GM12878 (cell line): ENCODE measurements around the gene ZNF513. TPM values are rescaled to one million over a fixed set of nuclear protein-coding genes. Genes with fewer than 3 reads are reported as not detected.

Experiments used
- ATAC-seq: fragments of 200-7000 bp; cut with Tn5 transposase; 3 replicates; pipeline ENCODE4 v1.9.1; 2020; ENCODE audit warnings: mild to moderate bottlenecking, moderate library complexity
- BruUV-seq: library from RNA; stranded (reverse); fragments of 400-500 nt; replicated peaks from 2 replicates; lab custom pipeline; 2021; lab: Mats Ljungman, UMichigan
- CTCF ChIA-PET: fragments of 300-600 bp; sonication (Branson Sonifier 250); formaldehyde crosslinking; extraction: SDS; loops from one replicate; lab custom pipeline; 2021; ENCODE audit warnings: inconsistent platforms; lab: Yijun Ruan, JAX
- POLR2A ChIA-PET: fragments of 350-600 bp; formaldehyde crosslinking; extraction: SDS; loops from one replicate; lab custom pipeline; 2021; ENCODE audit warnings: inconsistent platforms; lab: Charles Lee
- RAD21 ChIA-PET: fragments of 300-600 bp; sonication (Branson Sonifier 250); formaldehyde crosslinking; loops from one replicate; lab custom pipeline; 2023; ENCODE audit warnings: antibody characterized with exemption; ENCODE audit not compliant: unreplicated experiment; lab: Charles Lee
- SMC1A ChIA-PET: fragments of 300-600 bp; sonication (Branson Sonifier 250); formaldehyde crosslinking; loops from one replicate; lab custom pipeline; 2023; ENCODE audit not compliant: unreplicated experiment, uncharacterized antibody; lab: Charles Lee
- DNase-seq: peaks from one replicate; pipeline ENCODE4 v3.0.0-alpha.2; 2011; ENCODE audit warnings: low read depth, low spot score
- FAIRE-seq: peaks from 3 replicates; lab custom pipeline; 2011; peaks lifted over from hg19 to GRCh38; lab: Jason Lieb, UNC
- H2AFZ ChIP-seq: 2 replicates; pipeline ENCODE4 v1.6.0; 2011; ENCODE audit warnings: low read depth, low read length, control low read depth; ENCODE audit not compliant: control insufficient read depth
- H3K27ac ChIP-seq: 2 replicates; pipeline ENCODE4 v1.5.1; 2011; ENCODE audit warnings: control low read depth; ENCODE audit not compliant: control insufficient read depth, insufficient read depth
- H3K27me3 ChIP-seq, 2 experiments: replicated peaks in 1 of 2; 2 replicates each; pipeline versions ENCODE4 v1.6.0 to v1.6.1; 2011; ENCODE audit warnings: low read length in 1 of 2; ENCODE audit not compliant: control insufficient read depth in 2 of 2, insufficient read depth in 2 of 2
- H3K36me3 ChIP-seq, 2 experiments: 2 replicates each; pipeline ENCODE4 v1.5.1; 2011; ENCODE audit warnings: low read length in 1 of 2; ENCODE audit not compliant: control insufficient read depth in 2 of 2, insufficient read depth in 2 of 2
- H3K4me1 ChIP-seq: 2 replicates; pipeline ENCODE4 v1.6.1; 2011; ENCODE audit warnings: mild to moderate bottlenecking, low read length, moderate library complexity, mixed read lengths; ENCODE audit not compliant: control insufficient read depth, insufficient read depth
- H3K4me2 ChIP-seq: 2 replicates; pipeline ENCODE4 v1.6.0; 2011; ENCODE audit warnings: control low read depth; ENCODE audit not compliant: control insufficient read depth, insufficient read depth
- H3K4me3 ChIP-seq: fragments of 200-600 bp; sonication (generic); 2 replicates; pipeline ENCODE4 v1.5.1; 2016
- H3K79me2 ChIP-seq: 2 replicates; pipeline ENCODE4 v1.6.0; 2011; ENCODE audit warnings: low read length; ENCODE audit not compliant: control insufficient read depth, insufficient read depth
- H3K9ac ChIP-seq: 2 replicates; pipeline ENCODE4 v1.8.0; 2011; ENCODE audit warnings: low read length, control low read depth, mixed read lengths; ENCODE audit not compliant: control insufficient read depth, insufficient read depth
- H3K9me3 ChIP-seq: replicated peaks from 3 replicates; pipeline ENCODE4 v1.5.1; 2011; ENCODE audit warnings: mild to moderate bottlenecking, low read length; ENCODE audit not compliant: control insufficient read depth, insufficient read depth
- H4K20me1 ChIP-seq: 2 replicates; pipeline ENCODE4 v1.6.0; 2011; ENCODE audit not compliant: control insufficient read depth, insufficient read depth
- BCL11A ChIP-seq: IDR thresholded peaks from 2 replicates; pipeline ENCODE4 v1.6.1; 2011; ENCODE audit warnings: low read depth, low read length
- BRCA1 ChIP-seq: IDR thresholded peaks from 2 replicates; pipeline ENCODE4 v1.6.1; 2011; ENCODE audit warnings: low read depth, low read length, improper control_type of control experiment
- CBFB ChIP-seq: IDR thresholded peaks from 2 replicates; pipeline ENCODE4 v1.6.1; 2016; ENCODE audit warnings: antibody characterized with exemption, low read depth
- DPF2 ChIP-seq: fragments of 450-650 bp; IDR thresholded peaks from 2 replicates; pipeline ENCODE4 v1.6.1; 2017; ENCODE audit warnings: mild to moderate bottlenecking
- IKZF1 ChIP-seq: fragments of 450-650 bp; conservative IDR thresholded peaks from 2 replicates; pipeline ENCODE4 v1.6.1; 2017; ENCODE audit warnings: antibody characterized with exemption, mild to moderate bottlenecking
- IKZF2 ChIP-seq, 2 experiments: fragments of 450-650 bp; IDR thresholded peaks; 2 replicates each; pipeline ENCODE4 v1.6.1; 2017; ENCODE audit warnings: mild to moderate bottlenecking in 2 of 2, moderate library complexity in 2 of 2
- JUND ChIP-seq: IDR thresholded peaks from 2 replicates; pipeline ENCODE4 v1.6.1; 2012; ENCODE audit warnings: low read depth, mild to moderate bottlenecking, low read length, improper control_type of control experiment, moderate library complexity
- NR2C1 ChIP-seq: fragments of 450-650 bp; IDR thresholded peaks from 2 replicates; pipeline ENCODE4 v1.6.1; 2017; ENCODE audit warnings: antibody characterized with exemption, mild to moderate bottlenecking, moderate library complexity
- RFX5 ChIP-seq: IDR thresholded peaks from 2 replicates; pipeline ENCODE4 v1.6.1; 2011; ENCODE audit warnings: low read depth, low read length, improper control_type of control experiment
- SP1 ChIP-seq: IDR thresholded peaks from one replicate; pipeline ENCODE4 v1.6.1; 2011; ENCODE audit warnings: low read depth, low read length
- SPI1 ChIP-seq: IDR thresholded peaks from 2 replicates; pipeline ENCODE4 v1.6.1; 2011; ENCODE audit warnings: low read depth, mild to moderate bottlenecking, low read length, moderate library complexity, borderline replicate concordance; ENCODE audit not compliant: insufficient read depth
- TCF12 ChIP-seq: IDR thresholded peaks from 2 replicates; pipeline ENCODE4 v1.6.1; 2011; ENCODE audit warnings: low read depth, mild to moderate bottlenecking, low read length
- USF1 ChIP-seq: IDR thresholded peaks from 2 replicates; pipeline ENCODE4 v1.6.1; 2011; ENCODE audit warnings: borderline replicate concordance, low read depth, mild to moderate bottlenecking, moderate library complexity, mixed read lengths, low read length; ENCODE audit not compliant: insufficient read depth; ENCODE audit errors: extremely low read length
- ZNF622 ChIP-seq: fragments of 450-650 bp; IDR thresholded peaks from 2 replicates; pipeline ENCODE4 v1.6.1; 2017; ENCODE audit warnings: mild to moderate bottlenecking, inconsistent platforms
- WGBS: methylation state at CpG from one replicate; pipeline ENCODE4 v1.1.6; 2016; ENCODE audit warnings: low lambda C conversion rate; ENCODE audit not compliant: insufficient replicate concordance, insufficient coverage; ENCODE audit errors: missing lambda C conversion rate; 5-methylcytosine and 5-hydroxymethylcytosine counted together
- in situ Hi-C: fragments of 300-500 bp; cut with MboI; formaldehyde crosslinking; loops from 9 replicates; pipeline ENCODE4 v1.14.3; 2018; ENCODE audit warnings: mixed read lengths
- intact Hi-C: fragments of 100-400 bp; cut with micrococcal nuclease; formaldehyde crosslinking; loops from one replicate; pipeline ENCODE4 v1.14.2; 2022; ENCODE audit not compliant: unreplicated experiment
- polyA plus RNA-seq, 11 experiments: library from polyadenylated mRNA; depleted of rRNA in 4 of 11; unstranded in 6 of 11; stranded (reverse) in 5 of 11; fragments of >200 nt; fragmentation: Nextera tagmentation in 4 of 11; fragmentation: Illumina TruSeq in 1 of 11; extraction: Ambion mirVana in 4 of 11; extraction: Trizol in 1 of 11; gene quantifications; 1 replicate in 1 of 11; 2 replicates in 10 of 11; pipeline versions ENCODE4 v1.2.1 to v1.2.3, GENCODE V29; 2011 to 2016; ENCODE audit warnings: inconsistent platforms in 2 of 11, missing spikeins in 2 of 11, low read depth in 1 of 11
- total RNA-seq, 4 experiments: library from RNA; depleted of rRNA in 3 of 4; stranded (reverse); fragments of >200 nt in 3 of 4; fragmentation: Illumina TruSeq in 1 of 4; extraction: Trizol in 1 of 4; gene quantifications; 2 replicates each; pipeline versions ENCODE4 v1.2.1 to v1.2.3, GENCODE V29; 2013 to 2021
- TF ChIP-seq, protein P1 (sequence below): fragments of 450-650 bp; IDR thresholded peaks from 2 replicates; pipeline ENCODE4 v1.6.1; 2016; ENCODE audit warnings: mild to moderate bottlenecking
- TF ChIP-seq, protein P2 (sequence below): fragments of 450-650 bp; IDR thresholded peaks from 2 replicates; pipeline ENCODE4 v1.6.1; 2017; ENCODE audit warnings: low read depth, mild to moderate bottlenecking, moderate library complexity

The ZNF513 gene
- total and polyA plus RNA-seq, 10 of the 15 experiments (the other 5 are each of a cell fraction or from before 2014, with no cell fraction given) = 0.06 to 16.4 (median 5.6) TPM

DNA sequence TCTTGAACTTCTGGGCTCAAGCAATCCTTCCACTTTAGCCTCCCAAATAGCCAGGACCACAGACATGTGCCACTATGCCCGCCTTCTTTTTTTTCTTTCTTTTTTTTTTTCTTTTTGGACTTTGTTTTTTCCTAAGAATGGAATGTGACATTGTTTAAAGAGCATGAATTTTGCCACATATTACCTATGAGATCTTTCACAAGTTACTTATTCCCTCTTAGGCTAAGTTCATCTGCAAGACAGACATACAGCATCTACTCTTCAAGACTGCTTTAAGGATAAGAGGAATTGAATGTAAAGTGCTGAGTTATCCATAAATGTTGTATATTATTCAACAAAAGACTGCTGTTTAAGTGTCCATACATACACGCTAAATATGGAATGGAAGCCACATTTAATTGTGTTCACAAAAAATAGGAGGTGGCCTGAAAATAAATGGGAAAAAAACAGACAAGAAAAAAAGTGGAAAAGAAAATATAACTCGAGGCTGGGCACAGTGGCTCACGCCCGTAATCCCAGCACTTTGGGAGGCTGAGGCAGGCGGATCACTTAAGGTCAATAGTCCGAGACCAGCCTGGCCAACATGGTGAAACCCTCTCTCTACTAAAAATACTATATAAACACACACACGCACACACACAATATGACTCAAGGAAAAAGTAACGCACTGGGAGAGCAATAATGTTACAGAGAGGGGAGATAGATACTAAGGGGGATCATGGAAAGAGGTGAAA lies 32.1 kb upstream of the ZNF513 start (continued):
- no peak for TF ChIP-seq BCL11A
- TF ChIP-seq IKZF2 (IDR thresholded peaks at IDR 0.05) = no peak
- TF ChIP-seq, protein P1, sequence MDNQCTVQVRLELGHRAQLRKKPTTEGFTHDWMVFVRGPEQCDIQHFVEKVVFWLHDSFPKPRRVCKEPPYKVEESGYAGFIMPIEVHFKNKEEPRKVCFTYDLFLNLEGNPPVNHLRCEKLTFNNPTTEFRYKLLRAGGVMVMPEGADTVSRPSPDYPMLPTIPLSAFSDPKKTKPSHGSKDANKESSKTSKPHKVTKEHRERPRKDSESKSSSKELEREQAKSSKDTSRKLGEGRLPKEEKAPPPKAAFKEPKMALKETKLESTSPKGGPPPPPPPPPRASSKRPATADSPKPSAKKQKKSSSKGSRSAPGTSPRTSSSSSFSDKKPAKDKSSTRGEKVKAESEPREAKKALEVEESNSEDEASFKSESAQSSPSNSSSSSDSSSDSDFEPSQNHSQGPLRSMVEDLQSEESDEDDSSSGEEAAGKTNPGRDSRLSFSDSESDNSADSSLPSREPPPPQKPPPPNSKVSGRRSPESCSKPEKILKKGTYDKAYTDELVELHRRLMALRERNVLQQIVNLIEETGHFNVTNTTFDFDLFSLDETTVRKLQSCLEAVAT = no peak

DNA sequence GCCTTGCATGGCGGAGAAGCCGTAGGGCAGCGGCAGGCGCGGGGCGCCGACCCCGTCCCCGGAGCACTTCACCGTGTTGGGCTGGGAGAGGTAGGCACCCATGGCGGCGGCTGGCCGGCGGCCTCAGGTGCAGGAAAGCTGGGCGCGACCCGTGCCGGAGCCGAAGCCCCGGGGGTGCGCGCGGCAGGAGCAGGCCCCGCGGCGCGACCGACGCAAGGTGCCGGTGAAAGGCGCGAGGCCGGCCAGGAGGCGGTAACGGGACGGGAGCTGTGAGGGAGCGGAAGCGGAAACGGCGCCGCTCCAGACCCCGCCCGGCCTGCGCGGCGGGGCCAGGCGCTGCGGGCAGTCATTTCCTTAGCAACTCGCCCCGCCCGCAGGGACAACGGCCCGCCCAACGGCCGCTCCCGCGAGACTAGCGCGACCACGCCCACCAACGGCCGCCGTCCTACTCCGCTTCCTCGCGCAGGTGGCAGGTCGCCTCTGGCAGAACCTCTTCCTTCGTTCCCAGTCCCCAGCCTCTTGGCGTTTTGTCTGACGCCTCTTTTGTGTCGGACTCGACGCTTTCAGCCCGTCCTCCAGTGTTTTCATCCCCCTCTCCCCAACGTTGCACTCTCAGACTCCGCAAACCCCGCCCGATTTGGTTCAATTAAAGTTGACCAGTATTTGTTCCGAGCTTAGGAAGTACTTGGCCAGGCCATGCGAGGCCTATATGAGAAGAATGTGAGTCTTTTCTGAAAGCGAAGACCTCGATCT lies 29.0 kb upstream of the ZNF513 start, which contains the start of gene PPM1G:
Gene PPM1G (minus strand): TSS at position 271 of the 753 bp plus-strand sequence. CDS start 169 bp downstream, at position 102.
- SMC1A ChIA-PET = interaction anchor here (0.7 to 2.4 kb wide), 10 partner anchors 11 to 273 kb away, joined by 3 to 20 read pairs (median 4); partner anchors contain the start of genes CCDC121, EIF2B4, GPN1 and NRBP1
- Histone ChIP-seq H3K9me3 (no peaks in the 10 kb centered on the region), H3K4me1 (peaks cover 6% of the 10 kb centered on the region; the same call in 1 of the 2 replicates), H4K20me1 (no peaks in the 10 kb centered on the region), H3K79me2 (peaks cover 44% of the 10 kb centered on the region), H3K27me3 (no peaks in the 10 kb centered on the region), H3K4me3 (peak within 1 kb of the TSS; percentile 99), H3K27ac (peak within 1 kb of the TSS; percentile 76), H3K9ac (peak within 1 kb of the TSS; percentile 93), H3K36me3 (no peaks in the 10 kb centered on the region), H2AFZ (peak within 1 kb of the TSS; percentile 95), H3K4me2 (peak within 1 kb of the TSS; percentile 93)
- POLR2A ChIA-PET = interaction anchor here (0.6 to 3.3 kb wide), 11 partner anchors 9 to 258 kb away, joined by 3 to 71 read pairs (median 6); partner anchors contain the start of genes NRBP1, SNX17, ZNF512 and ZNF513
- in situ Hi-C loops (no loop called here), intact Hi-C loops (loop anchor here (2.0 to 10.0 kb wide), 4 partner anchors 19 to 275 kb away; partner anchors contain the start of genes EIF2B4, NRBP1, SNX17 and ZNF512)
- ATAC-seq (peak; percentile 97), DNase-seq (peak; percentile 85), FAIRE-seq (peak; percentile 97)
- CTCF ChIA-PET = interaction anchor here (0.8 to 4.6 kb wide), 8 partner anchors 8 to 274 kb away, joined by 3 to 52 read pairs (median 5); partner anchors contain the start of genes EIF2B4 and NRBP1
- BruUV-seq = no TSS peak
- RAD21 ChIA-PET = interaction anchor here (1.2 to 2.2 kb wide), 5 partner anchors 20 to 273 kb away, joined by 3 to 29 read pairs (median 5); partner anchors contain the start of genes CCDC121, EIF2B4, GPN1 and NRBP1
- WGBS = 2% methylated on average over 69 of the region's 82 CpGs
- peak; percentile 83 for TF ChIP-seq IKZF1
- TF ChIP-seq NR2C1 = peak; percentile 51; the same call in 1 of the 2 replicates
- TF ChIP-seq CBFB = peak; percentile 67; the same call in 1 of the 2 replicates
- no peak for TF ChIP-seq ZNF622
- peak; percentile 85 for TF ChIP-seq SP1
- peak; percentile 65 for TF ChIP-seq SPI1
- TF ChIP-seq USF1 = no peak
- peak; percentile 86 for TF ChIP-seq DPF2
- TF ChIP-seq RFX5 = peak; percentile 67; the same call in 1 of the 2 replicates
- TF ChIP-seq JUND = no peak
- TF ChIP-seq TCF12 = peak; percentile 74; the same call in 1 of the 2 replicates
- TF ChIP-seq, protein P2, sequence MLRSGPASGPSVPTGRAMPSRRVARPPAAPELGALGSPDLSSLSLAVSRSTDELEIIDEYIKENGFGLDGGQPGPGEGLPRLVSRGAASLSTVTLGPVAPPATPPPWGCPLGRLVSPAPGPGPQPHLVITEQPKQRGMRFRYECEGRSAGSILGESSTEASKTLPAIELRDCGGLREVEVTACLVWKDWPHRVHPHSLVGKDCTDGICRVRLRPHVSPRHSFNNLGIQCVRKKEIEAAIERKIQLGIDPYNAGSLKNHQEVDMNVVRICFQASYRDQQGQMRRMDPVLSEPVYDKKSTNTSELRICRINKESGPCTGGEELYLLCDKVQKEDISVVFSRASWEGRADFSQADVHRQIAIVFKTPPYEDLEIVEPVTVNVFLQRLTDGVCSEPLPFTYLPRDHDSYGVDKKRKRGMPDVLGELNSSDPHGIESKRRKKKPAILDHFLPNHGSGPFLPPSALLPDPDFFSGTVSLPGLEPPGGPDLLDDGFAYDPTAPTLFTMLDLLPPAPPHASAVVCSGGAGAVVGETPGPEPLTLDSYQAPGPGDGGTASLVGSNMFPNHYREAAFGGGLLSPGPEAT = peak; percentile 55; the same call in 1 of the 2 replicates
- TF ChIP-seq BRCA1 = peak; percentile 87
